ENCODE measurements around the gene TMEM59.

- TF ChIP-seq CTCF (IDR thresholded peaks at IDR 0.05) (no peak), POLR2A (IDR thresholded peaks at IDR 0.05) (no peak)
These were observed 66.5 kb downstream of the TMEM59 start for GRCh38 chr1:53986458-53986857.

Measured in suprapubic skin (tissue), 3 donors.